ENCODE measurements around the gene DCTN2.
"Not testable (repeated sequence)": the region's sequence is repeated elsewhere in the genome, so short reads cannot be mapped to it uniquely, and the experiment has no call there.

The DCTN2 gene

DNA sequence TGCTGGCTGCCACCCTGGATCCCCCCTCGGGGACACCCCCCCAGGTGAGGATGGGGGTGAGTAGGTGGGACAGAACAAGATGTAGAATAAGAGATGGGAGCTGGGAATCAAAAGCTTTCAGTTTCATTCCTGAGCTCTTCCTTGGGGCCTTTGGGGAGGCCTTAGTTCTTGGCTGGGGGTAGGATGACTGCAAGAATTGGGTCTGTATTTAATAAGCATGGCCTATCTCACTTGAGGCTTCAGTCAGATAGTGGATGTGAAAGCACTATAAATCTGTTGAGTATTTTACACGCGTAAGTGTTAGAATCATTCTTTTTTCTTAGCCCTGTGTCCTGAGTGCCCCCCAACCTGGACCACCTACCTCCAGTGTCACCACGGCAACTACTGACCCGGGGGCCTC, 19.8 kb downstream of the DCTN2 start:
- DNase-seq (ENCODE audit: low spot score): no peak

- DNase-seq (ENCODE audit: low spot score): no peak
These were observed 20.4 kb downstream of the DCTN2 start for GRCh38 chr12:57526477-57527126.

- DNase-seq (ENCODE audit: low spot score): no peak
These were observed 21.2 kb downstream of the DCTN2 start for GRCh38 chr12:57525615-57526383.

DNA sequence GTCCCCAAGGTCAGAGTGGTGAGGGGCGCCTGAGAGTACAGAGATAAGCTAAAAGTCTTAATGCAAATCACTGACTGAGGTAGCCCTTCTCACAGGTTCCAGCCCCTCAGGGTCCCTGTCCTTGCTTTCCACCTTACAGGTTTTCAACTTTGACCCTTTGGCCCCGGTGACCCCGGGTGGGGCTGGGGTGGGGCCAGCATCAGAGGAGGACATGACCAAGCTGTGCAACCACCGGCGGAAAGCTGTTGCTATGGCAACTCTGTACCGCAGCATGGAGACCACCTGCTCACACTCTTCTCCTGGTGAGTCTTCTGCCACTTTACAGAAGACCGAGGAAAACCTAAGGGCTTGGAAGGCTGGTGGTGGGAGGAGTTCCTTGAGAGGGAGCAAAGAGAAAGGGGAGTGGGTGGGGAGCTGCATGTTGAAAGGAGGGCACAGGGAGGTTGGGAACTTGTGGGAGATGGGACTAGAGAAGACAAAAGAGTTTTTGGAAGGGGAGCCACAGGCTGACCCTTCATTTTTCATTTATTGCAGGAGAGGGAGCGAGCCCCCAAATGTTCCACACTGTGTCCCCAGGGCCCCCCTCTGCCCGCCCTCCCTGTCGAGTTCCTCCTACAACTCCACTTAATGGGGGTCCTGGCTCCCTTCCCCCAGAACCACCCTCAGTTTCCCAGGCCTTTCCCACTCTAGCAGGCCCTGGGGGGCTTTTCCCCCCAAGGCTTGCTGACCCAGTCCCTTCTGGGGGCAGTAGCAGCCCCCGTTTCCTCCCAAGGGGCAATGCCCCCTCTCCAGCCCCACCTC, 22.0 kb downstream of the DCTN2 start:
- no peak for DNase-seq (ENCODE audit: low spot score)

- DNase-seq (ENCODE audit: low spot score): no peak
These were observed 23.0 kb downstream of the DCTN2 start for GRCh38 chr12:57523706-57524614.

DNA sequence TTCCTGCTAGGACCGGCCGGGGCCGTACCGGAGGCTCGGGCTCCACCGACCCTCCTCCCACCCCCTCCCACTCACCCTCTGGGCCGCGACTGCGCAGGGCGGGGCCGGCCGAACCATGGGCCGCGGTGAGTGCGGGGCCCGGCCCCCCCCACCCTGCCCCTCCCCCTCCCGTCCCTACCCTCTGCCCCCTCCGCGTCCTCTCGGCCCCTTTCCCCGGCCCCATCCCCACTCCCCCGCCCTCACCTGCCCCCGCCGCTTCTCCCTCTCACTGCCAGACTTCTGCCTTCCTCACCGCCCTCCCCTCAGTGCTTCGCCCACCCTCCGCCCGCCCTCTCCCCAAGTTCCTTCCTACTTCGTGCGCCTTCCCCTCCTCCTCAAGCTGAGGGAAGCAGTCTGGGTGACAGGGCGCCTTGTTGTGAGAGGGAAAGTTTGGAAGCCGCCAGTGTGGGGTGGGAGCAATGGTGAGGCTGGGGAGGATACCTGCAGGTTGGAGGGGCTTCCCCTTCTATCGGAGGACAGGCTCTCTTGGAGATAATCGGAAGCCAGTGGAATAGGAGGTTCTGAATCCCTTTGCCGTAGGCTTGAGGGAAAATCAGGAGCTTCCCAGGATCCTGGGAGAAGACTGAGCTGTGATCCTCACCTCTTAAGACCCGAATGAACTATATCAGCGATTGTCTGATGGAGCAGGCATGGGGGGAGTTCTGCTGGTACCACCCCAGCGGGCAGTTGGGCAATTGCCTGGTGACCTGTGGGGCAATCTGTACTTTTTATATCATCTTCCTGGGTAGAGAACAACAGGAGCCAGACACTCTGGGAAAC, 23.9 kb downstream of the DCTN2 start:
- peak; percentile 87 for DNase-seq (ENCODE audit: low spot score)

DNA sequence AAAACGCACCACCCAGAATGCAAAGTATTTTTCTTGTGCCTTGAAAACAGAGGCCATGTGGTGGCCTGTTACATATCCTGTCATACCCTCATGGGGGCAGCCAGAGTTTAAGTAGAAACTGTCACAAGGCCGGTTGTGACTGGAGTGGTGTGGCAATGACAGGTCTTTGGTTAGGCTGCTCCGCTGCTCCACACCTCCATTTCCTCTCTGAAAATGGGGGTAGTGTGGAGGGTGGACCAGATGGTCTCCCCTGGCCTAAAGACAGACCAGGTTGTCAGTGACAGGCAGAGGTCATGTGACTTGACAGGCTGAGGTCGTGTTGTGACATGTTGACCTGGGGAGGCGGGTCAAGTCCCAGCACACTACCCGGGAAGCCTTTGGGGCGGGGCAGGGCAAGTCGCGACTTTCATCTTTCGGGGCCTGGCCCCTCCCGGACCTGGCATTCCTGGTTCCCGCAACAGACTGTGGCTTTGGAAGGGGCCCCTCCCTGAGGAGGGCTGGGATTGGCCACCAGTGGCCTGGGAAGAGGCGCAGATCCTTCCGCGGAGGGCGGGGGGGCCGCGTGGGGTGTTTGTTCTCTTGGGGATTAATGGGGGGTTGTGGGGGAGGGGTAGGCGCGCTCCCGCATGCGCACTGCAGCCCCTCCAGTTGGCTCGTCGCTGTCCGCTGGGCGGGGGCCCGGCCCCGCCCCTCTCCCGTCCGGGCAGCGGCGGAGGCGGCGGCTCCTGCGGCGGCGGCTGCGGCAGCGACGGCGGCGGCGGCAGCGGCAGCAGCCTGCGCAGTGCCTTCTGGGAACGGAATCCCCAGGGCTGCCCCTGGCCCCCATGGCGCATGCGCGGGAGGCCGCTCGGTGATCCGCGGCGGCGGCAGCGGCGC, 24.7 kb downstream of the DCTN2 start, which contains the start of gene MBD6:
Gene MBD6, plus strand, starts transcription at position 814 of the 876 bp plus-strand sequence. CDS start 1,480 bp downstream, outside the sequence.
- peak; percentile 96 for DNase-seq (ENCODE audit: low spot score)

DNA sequence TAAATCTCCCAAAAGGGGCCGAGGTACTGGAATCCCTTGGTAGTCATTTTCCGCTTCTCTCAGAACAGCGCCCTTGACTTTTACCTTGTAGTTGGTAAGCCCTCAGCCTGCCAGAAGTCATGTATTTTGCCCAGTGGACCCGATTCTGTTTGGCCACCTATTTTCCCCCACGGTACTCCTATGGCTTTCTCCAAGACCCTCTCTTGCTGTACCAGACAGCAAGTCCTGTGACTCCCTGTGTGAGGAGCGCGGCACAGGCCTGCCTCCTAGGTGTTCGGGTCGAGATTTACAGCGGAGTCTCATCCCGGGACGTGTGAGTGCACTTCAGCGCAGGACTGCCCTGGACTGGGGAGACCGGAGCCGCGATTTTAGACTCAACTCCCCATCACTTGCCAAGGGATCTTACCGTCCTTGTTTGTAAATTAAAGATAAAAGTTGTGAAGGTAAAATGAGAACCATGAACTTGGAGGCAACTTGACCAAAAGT, 25.4 kb downstream of the DCTN2 start:
- DNase-seq (ENCODE audit: low spot score): no peak

GRCh38 chr12:57520053-57520818, 26.8 kb downstream of the DCTN2 start, which contains the start of gene DDIT3:
DDIT3 (minus strand) TSS chr12:57520514; CDS start chr12:57517406, 3,108 bp downstream.
- DNase-seq (ENCODE audit: low spot score): peak; percentile 91

DNA sequence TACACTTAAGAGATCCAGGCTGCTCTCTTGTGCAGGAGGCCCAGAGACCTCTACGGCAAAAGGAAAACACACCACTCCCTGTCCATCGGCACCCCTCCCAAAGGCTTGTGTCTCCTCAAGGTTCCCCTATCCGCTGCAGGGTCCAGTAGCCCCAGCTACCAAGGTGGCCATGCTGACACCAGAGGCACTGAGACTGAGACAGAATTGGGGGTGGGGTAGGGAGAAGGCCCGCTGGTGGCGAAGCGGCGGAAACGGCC, 27.3 kb downstream of the DCTN2 start:
- no peak for DNase-seq (ENCODE audit: low spot score)

GRCh38 chr12:57518920-57519795, 27.8 kb downstream of the DCTN2 start:
- DNase-seq (ENCODE audit: low spot score): no peak

DNA sequence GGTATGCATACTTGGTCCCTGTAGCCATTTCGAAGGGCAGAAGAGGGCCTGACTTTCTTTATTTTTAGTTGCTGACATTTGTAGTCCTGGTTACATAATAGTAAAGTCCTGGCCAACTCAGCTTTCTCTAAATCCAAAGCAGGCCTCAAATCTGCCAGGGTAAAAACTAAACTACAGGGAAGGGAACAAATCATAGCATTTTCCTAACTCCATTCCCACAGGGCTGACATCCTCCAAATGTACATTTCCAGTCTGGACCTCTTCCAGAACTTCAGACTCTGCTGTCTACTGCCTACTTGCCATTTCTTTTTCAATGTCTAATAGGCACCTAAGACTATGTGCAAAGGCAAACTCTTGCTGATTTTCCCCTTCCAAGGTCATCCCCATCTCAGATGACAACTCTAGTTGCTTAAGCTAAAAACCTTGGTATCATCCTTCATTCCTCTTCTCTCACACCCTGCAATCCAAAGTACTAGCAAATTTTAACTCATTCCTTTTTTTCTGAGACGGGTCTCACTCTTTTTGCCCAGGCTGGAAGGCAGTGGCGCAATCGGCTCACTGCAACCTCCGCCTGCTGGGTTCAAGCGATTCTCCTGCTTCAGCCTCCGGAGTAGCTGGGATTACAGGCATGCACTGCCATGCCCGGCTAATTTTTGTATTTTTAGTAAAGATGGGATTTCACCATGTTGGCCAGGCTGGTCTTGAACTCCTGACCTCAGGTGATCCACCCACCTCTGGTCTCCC, 28.6 kb downstream of the DCTN2 start:
- DNase-seq (ENCODE audit: low spot score): no peak

- DNase-seq (ENCODE audit: low spot score): not testable (repeated sequence)
These were observed 29.3 kb downstream of the DCTN2 start for GRCh38 chr12:57517718-57518117.

- DNase-seq (ENCODE audit: low spot score): no peak
These were observed 29.8 kb downstream of the DCTN2 start for GRCh38 chr12:57517187-57517586.

DNA sequence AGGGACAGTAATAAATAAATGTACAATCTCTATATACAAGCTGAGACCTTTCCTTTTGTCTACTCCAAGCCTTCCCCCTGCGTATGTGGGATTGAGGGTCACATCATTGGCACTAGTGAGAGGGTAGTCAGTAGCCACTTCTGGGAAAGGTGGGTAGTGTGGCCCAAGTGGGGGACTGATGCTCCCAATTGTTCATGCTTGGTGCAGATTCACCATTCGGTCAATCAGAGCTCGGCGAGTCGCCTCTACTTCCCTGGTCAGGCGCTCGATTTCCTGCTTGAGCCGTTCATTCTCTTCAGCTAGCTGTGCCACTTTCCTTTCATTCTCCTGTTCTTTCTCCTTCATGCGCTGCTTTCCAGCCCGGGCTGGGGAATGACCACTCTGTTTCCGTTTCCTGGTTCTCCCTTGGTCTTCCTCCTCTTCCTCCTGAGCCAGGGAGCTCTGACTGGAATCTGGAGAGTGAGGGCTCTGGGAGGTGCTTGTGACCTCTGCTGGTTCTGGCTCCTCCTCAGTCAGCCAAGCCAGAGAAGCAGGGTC, 30.3 kb downstream of the DCTN2 start:
- no peak for DNase-seq (ENCODE audit: low spot score)

- no peak for DNase-seq (ENCODE audit: low spot score)
These were observed 31.0 kb downstream of the DCTN2 start for GRCh38 chr12:57515934-57516541.
